ENCODE data around the gene TMEM220.
"Not testable (repeated sequence)": the region's sequence is repeated elsewhere in the genome, so short reads cannot be mapped to it uniquely, and the experiment has no call there.

The TMEM220 gene

DNA sequence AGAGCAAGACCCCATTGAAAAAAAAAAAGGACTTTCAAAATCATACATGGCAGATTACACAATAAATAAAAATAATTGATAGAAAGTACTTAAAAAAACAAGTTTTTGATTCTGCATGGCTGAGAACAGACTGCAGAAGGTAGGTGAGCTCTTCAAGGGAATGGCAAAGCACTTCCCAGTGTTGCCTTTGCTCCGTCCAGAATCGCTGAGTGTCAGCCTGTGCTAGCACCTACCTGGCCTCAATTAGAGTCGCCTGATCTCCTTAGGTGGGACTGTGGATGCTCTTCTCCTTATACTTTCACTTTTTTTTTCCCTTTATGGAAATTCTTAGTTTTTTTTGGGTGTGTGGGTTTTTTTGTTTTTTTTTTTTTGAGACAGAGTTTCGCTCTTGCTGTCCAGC is 6.0 kb upstream of the TMEM220 start:
- Histone ChIP-seq H3K4me3 (ENCODE audit: low read depth, low read length) (no peak overlapping the region), H3K9me3 (ENCODE audit: severe bottlenecking) (no peaks in the 10 kb centered on the region), H3K27ac (no peak overlapping the region), H3K27me3 (ENCODE audit: insufficient read depth, low read depth, severe bottlenecking) (no peaks in the 10 kb centered on the region), H3K36me3 (no peaks in the 10 kb centered on the region)
- TF ChIP-seq, protein P1, sequence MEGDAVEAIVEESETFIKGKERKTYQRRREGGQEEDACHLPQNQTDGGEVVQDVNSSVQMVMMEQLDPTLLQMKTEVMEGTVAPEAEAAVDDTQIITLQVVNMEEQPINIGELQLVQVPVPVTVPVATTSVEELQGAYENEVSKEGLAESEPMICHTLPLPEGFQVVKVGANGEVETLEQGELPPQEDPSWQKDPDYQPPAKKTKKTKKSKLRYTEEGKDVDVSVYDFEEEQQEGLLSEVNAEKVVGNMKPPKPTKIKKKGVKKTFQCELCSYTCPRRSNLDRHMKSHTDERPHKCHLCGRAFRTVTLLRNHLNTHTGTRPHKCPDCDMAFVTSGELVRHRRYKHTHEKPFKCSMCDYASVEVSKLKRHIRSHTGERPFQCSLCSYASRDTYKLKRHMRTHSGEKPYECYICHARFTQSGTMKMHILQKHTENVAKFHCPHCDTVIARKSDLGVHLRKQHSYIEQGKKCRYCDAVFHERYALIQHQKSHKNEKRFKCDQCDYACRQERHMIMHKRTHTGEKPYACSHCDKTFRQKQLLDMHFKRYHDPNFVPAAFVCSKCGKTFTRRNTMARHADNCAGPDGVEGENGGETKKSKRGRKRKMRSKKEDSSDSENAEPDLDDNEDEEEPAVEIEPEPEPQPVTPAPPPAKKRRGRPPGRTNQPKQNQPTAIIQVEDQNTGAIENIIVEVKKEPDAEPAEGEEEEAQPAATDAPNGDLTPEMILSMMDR (IDR thresholded peaks at IDR 0.05; ENCODE audit: low read depth, low read length): no peak
- DNase-seq: no peak

DNA sequence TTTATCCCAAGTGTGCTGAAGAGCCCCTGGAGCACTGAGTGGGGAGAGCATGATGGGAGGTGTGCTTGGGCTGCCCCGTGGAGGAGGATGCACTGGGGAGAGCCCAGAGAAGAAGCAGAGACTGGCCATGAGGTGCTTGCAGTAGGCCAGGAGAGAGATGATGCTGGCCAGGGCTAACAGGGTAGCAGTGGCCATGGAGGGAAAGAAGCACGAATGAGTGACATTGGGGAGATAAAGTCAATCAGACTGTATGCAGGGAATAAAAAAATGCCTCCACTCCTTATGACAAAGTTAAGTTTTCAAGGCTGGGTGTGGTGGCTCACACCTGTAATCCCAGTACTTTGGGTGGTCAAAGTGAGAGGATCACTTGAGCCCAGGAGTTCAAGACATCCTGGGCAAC is 5.4 kb upstream of the TMEM220 start:
- H3K27ac ChIP-seq: no peak overlapping the region
- no peak for DNase-seq
- H3K9me3 ChIP-seq (ENCODE audit: severe bottlenecking): no peaks in the 10 kb centered on the region
- H3K36me3 ChIP-seq: no peaks in the 10 kb centered on the region
- no peaks in the 10 kb centered on the region for H3K27me3 ChIP-seq (ENCODE audit: insufficient read depth, low read depth, severe bottlenecking)
- H3K4me3 ChIP-seq (ENCODE audit: low read depth, low read length): no peak overlapping the region
- TF ChIP-seq, protein P1 (IDR thresholded peaks at IDR 0.05; ENCODE audit: low read depth, low read length): no peak

DNA sequence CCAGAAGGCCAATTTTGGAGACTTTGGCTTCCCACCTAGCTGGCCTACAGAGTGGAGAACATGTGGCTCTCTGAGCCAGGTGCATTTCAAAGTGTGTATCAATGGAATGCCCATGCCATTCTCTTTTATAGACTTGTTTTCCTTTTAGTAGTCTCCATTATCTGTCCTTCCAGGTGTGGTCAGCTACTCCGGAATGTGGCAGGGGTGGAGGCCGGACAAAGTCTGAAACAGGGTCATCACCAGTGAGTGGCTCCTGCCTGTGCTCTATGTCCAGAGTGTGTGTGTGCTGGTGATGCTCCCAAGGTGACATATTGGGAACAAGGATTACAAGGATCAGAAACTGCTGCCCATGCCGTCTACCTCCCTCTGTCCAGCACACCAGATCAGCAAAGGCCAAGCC is 3.8 kb upstream of the TMEM220 start:
- H3K9me3 ChIP-seq (ENCODE audit: severe bottlenecking): no peaks in the 10 kb centered on the region
- no peak overlapping the region for H3K27ac ChIP-seq
- no peak for DNase-seq
- no peaks in the 10 kb centered on the region for H3K36me3 ChIP-seq
- H3K27me3 ChIP-seq (ENCODE audit: insufficient read depth, low read depth, severe bottlenecking): no peaks in the 10 kb centered on the region
- TF ChIP-seq, protein P1 (IDR thresholded peaks at IDR 0.05; ENCODE audit: low read depth, low read length): no peak
- H3K4me3 ChIP-seq (ENCODE audit: low read depth, low read length): no peak overlapping the region

DNA sequence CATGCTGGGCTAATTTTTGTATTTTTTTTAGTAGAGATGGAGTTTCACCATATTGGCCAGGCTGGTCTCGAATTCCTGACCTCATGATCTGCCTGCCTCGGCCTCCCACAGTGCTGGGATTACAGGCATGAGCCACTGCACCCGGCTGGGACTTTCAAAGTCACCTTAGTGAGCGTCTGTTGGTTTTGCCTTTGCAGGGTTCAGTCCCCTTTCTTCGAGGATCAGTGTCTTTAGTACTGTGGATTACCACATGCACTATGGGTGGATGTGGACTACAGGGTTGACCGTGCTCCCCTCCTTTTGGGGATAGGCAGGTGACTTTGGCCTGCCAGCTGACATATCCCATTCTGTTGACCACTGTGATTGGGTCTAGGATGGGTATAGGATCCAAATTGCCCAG is 2.3 kb upstream of the TMEM220 start:
- not testable (repeated sequence) for H3K4me3 ChIP-seq (ENCODE audit: low read depth, low read length); H3K36me3 ChIP-seq; DNase-seq; H3K27me3 ChIP-seq (ENCODE audit: insufficient read depth, low read depth, severe bottlenecking); H3K27ac ChIP-seq; H3K9me3 ChIP-seq (ENCODE audit: severe bottlenecking)

DNA sequence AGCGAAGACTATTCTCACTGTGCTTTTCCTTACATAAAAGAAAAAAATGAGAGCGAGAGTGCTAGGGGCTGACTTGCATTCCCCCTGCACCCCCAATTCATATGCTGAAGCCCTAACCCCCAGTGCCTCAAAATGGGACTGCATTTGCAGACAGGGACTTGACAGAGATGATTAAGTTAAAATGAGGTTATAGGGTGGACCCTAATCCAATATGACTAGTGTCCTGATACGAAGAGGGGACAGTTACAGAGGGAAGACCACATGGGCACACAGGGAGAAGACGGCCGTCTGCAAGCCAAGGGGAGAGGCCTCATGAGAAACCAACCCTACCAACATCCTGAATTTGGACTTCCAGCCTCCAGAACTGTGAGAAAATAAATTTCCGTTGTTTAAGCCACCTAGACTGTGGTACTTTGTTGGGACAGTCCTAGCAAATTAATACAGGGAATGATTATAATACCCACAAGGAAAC is 1.6 kb upstream of the TMEM220 start:
- TF ChIP-seq, protein P1 (IDR thresholded peaks at IDR 0.05; ENCODE audit: low read depth, low read length): no peak

DNA sequence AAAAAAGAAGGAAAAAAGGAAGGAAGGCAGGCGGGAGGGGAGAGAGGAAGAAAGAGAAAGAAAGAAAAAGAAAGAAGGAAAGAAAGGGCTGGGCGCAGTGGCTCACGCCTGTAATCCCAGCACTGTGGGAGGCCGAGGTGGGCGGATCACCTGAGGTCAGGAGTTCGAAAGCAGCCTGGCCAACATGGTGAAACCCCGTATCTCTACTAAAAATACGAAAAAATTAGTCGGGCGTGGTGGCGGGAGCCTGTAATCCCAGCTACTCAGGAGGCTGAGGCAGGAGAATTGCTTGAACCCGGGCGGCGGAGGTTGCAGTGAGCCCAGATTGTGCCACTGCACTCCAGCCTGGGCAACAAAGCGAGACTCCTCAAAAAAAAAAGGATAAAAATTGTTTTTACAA is 424 bp upstream of the TMEM220 start:
- not testable (repeated sequence) for H3K27me3 ChIP-seq (ENCODE audit: insufficient read depth, low read depth, severe bottlenecking); H3K27ac ChIP-seq; H3K9me3 ChIP-seq (ENCODE audit: severe bottlenecking); DNase-seq; H3K36me3 ChIP-seq
- H3K4me3 ChIP-seq (ENCODE audit: low read depth, low read length): peak overlapping the region; percentile 35

More for the DNA sequence above, 1.6 kb upstream of the TMEM220 start:
- Histone ChIP-seq H3K27me3 (ENCODE audit: insufficient read depth, low read depth, severe bottlenecking) (no peaks in the 10 kb centered on the region), H3K27ac (no peak overlapping the region), H3K36me3 (no peaks in the 10 kb centered on the region), H3K9me3 (ENCODE audit: severe bottlenecking) (no peaks in the 10 kb centered on the region), H3K4me3 (ENCODE audit: low read depth, low read length) (no peak overlapping the region)
- no peak for DNase-seq

DNA sequence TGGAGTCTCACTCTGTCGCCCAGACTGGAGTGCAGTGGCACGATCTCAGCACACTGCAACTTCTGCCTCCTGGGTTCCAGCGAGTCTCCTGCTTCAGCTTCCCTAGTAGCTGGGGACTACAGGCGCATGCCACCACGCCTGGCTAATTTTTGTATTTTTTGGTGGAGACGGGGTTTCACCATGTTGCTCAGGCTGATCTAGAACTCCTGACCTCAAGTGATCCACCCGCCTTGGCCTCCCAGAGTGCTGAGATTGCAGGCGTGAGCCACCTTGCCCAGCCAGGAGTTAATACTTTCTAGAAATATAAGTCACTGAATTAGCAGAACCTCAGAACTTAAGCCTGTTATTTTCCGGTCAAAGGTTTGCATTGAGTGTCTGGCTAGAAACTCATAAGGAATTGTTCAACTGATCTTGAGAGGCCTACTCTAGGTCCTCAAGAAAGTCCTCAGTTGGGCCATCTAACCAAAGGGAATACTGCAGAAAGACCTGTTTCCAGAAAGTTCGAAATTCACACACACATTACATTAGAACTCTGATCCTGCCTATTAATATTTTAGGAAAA is 1.4 kb downstream of the TMEM220 start:
- no peak overlapping the region for H3K27ac ChIP-seq
- H3K9me3 ChIP-seq (ENCODE audit: severe bottlenecking): no peaks in the 10 kb centered on the region
- DNase-seq: no peak
- no peaks in the 10 kb centered on the region for H3K36me3 ChIP-seq
- H3K27me3 ChIP-seq (ENCODE audit: insufficient read depth, low read depth, severe bottlenecking): no peaks in the 10 kb centered on the region
- H3K4me3 ChIP-seq (ENCODE audit: low read depth, low read length): no peak overlapping the region
- TF ChIP-seq, protein P1 (IDR thresholded peaks at IDR 0.05; ENCODE audit: low read depth, low read length): no peak

All from WERI-Rb-1 (cell line).